HG03442 (cell line): Measurements from ENCODE around the gene ALPG.
"Not testable (repeated sequence)": the region's sequence is repeated elsewhere in the genome, so short reads cannot be mapped to it uniquely, and the experiment has no call there.

Experiments
- ATAC-seq: cut with Tn5 transposase; IDR thresholded peaks from one replicate; pipeline ENCODE4 v1.9.1; 2021; ENCODE audit warnings: mild to moderate bottlenecking, moderate library complexity; ENCODE audit not compliant: unreplicated experiment

The ALPG gene

DNA sequence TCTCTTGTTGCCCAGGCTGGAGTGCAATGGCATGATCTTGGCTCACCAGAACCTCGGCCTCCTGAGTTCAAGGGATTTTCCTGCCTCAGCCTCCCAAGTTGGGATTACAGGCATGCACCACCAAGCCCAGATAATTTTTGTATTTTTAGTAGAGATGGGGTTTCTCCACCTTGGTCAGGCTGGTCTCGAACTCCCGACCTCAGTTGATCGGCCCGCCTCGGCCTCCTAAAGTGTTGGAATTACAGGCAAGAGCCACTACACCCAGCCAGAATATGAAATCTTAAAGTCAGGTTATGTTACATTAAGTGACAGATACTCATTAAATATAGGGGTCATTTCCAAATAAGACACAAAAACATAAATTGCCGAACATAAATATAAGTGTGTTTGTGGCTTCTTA, 12.2 kb upstream of the ALPG start:
- not testable (repeated sequence) for ATAC-seq

DNA sequence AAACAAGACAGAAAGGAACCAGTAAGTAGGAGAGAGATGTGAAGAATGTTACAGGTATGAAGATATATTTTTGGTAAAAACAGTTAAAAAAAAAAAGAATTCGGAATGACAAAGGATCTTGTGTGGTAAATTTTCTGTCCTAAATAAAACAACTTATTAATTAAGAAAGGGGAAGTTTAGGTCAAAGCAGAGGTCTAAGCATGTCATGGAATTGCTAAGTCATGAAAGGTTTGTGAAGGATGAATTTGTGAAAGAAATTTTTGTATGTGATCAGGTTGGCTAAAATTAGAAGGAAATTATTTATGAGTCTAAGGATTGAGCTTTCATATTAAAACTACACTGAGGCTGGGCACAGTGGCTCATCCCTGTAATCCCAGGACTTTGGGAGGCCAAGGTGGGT, 11.1 kb upstream of the ALPG start:
- no peak for ATAC-seq

DNA sequence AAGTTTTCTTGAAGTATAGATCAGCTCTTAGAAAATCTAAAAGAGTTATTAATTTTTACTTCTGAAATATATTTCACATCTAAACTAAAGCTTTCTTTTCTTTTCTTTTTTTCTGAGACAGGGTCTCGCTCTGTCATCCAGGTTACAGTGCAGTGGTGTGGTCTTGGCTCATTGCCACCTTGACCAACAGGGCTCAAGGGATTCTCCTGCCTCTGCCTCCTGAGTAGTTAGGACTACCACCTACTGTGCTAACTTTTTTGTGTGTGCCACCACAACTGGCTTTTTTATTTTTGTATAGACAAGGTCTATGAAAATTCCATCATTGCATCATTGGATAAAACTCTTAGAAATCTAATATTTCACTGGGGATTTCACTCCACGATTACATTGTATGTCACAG, 10.0 kb upstream of the ALPG start:
- ATAC-seq = no peak

DNA sequence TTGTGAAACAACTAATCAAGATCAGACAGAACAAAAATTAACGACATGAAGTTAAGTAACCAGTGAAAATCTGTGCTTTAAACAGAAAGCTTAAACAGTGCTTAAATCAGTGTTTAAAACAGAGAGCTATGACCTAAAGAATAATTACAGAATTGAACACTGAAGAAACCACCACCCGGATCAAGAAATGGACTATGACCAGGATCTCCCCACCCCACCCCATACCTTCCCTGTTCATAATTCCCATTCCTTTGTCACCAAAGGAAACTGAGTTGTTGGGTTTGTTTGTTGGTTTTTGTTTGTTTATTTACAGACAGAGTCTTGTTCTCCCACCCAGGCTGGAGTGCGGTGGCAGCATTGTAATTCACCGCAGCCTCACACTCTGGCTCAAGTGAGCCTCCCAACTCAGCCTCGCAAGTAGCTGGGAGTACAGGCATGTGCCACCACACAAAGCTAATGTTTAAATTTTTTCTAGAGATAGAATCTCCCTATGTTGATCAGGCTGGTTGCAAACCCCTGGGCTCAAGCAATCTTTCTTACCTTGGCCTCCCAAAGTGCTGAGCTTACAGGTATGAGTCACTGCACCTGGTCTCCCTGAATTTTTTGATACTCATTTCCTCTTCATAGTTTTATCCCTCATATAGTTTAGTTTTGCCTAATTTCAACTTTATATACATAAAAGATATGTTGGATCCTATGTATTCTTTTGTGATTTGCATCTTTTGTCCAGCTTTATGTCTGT, 8.2 kb upstream of the ALPG start:
- ATAC-seq = no peak

DNA sequence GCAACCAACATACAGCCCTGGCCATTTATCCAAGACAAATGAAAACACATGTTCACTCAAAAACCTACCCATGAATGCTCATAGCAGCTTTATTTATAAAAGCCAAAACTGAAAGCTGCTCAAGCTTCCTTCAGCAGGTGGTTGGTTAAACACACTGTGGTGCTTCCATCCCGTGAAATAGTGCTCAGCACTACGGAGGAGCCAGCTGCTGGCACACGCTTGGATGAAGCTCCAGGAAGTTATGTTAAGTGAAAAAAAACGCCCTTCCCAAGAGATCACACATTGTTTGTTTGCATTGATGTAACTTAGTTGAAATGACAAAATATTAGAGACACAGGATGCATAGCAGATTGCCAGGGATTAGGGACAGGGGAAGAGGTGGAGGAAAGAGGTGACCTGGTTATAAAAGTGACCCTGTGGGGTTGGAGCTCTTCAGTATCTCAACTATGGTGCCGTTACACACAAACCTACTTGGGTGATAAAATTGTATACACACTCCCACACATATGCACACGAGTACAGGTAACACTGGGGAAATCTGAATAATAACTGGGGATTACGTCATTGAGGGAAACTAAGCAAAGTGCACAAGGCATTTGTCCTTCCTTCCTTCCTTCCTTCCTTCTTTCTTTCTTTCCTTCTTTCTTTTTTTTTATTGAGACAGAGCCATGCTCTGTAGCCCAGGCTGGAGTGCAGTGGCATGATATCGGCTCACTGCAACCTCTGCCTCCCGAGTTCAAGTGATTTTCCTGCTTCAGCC, 6.2 kb upstream of the ALPG start:
- no peak for ATAC-seq

DNA sequence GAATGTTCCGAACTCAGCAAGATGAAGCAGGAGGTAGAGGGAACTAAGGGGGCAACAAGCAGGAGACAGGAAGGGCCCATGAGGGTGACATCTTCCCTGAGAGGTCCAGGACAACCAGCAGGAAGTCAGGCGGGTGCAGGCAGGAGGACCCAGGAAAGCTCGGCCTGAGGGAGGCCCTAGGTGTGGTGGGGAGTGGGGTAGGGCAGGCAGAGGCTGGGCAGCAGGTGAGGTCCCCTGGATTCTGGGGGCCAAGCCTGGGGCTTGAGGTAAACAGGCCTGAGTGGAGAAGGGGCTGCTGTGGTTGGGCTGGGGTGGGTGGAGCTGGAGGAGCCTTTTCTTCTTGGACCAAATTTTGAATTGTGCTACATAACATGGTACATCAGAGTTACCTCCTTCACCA, 4.1 kb upstream of the ALPG start:
- ATAC-seq = no peak

DNA sequence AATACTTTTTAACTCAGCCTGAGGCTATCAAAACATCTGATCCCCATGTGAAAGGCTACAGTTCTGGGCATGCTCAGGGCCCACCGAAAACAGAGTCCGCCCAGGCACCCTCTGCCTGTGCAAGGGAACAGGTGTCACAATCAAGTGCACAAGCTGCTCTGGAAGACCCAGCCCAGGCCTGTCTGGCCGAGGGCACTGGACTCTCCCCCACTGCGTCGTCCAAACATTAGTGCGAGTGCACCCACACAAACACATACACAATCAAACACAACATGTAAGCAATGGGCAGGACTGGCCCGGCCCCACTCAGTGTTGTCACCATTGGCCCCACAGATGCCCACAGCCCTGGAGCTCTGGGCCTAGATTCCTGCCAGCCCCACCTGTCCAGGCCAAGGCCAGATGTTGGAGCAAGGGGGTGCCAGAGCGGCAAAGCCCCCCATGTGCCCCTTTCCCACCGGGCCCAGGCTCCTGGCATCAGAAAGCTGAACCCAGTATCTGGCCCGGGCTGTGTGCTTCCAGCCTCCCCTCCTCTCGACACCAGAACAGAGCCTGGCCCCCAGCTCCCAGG, 617 bp upstream of the ALPG start:
- ATAC-seq = no peak

DNA sequence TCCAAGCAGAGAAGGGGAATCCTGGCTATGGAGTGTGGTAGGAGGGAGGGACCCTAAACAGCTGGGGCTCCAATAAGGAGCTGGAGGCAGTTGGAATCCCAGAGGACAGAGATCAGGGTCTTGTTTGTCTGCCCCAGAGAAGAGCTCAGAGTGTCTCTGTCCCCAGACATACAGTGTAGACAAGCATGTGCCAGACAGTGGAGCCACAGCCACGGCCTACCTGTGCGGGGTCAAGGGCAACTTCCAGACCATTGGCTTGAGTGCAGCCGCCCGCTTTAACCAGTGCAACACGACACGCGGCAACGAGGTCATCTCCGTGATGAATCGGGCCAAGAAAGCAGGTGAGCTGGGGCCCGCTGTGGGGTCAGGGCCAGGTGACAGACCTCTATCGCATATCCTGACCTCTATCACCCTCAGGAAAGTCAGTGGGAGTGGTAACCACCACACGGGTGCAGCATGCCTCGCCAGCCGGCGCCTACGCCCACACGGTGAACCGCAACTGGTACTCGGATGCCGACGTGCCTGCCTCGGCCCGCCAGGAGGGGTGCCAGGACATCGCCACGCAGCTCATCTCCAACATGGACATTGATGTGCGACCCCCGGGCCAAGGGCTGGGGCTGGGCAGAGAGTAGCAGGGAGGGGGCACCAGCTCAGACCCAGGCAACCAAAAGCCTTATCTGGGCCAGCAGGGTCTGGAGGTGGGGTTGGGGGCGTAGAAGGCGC, 945 bp downstream of the ALPG start:
- ATAC-seq = not testable (repeated sequence)

DNA sequence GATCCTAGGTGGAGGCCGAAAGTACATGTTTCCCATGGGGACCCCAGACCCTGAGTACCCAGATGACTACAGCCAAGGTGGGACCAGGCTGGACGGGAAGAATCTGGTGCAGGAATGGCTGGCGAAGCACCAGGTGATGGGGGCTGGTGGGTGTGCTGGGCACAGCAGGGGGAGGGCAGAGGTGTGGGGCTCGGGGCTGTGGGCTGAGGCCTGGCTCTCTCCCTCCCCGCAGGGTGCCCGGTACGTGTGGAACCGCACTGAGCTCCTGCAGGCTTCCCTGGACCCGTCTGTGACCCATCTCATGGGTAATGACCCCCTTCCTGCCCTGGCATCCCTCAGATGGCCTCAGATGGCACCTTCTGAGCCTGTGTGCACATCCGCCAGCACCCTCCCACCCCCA, 1.6 kb downstream of the ALPG start:
- not testable (repeated sequence) for ATAC-seq

DNA sequence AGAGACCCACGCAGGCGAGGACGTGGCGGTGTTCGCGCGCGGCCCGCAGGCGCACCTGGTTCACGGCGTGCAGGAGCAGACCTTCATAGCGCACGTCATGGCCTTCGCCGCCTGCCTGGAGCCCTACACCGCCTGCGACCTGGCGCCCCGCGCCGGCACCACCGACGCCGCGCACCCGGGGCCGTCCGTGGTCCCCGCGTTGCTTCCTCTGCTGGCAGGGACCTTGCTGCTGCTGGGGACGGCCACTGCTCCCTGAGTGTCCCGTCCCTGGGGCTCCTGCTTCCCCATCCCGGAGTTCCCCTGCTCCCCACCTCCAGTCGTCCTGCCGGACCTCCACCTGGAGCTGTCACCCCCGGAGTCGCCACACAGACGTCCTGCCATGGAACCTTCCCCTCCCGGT, 3.0 kb downstream of the ALPG start:
- not testable (repeated sequence) for ATAC-seq

DNA sequence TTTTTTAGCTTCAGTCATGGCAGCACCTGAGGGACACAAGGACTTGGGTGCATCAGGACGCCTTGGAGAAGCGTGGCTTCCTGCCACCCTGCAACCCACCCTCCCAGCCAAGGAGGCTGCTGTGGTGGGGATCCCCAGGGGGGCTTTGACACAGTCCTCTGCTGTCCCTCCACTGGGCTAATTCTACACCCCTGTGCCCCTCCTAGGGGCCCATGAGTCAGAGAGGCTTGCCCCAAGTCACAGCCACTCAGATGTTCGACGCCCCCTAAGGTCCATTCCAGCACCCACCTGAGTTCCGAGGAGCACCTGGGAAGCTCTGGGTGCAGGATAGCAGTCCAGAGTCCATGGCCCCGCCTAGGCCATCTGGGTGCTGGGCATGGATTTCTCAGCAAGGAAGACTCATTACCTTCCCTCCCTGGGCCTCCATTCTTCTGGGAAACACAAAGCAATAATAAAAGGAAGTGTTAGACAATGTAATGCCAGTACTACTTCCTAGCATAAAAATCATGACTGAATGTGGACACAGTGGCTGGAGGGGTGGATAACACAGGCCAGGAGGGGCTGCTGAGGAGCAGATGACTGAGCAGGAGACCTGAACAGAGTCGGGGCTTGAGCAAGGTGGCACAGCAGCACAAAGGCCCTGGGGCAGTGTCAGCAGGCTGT, 3.7 kb downstream of the ALPG start:
- ATAC-seq = no peak

DNA sequence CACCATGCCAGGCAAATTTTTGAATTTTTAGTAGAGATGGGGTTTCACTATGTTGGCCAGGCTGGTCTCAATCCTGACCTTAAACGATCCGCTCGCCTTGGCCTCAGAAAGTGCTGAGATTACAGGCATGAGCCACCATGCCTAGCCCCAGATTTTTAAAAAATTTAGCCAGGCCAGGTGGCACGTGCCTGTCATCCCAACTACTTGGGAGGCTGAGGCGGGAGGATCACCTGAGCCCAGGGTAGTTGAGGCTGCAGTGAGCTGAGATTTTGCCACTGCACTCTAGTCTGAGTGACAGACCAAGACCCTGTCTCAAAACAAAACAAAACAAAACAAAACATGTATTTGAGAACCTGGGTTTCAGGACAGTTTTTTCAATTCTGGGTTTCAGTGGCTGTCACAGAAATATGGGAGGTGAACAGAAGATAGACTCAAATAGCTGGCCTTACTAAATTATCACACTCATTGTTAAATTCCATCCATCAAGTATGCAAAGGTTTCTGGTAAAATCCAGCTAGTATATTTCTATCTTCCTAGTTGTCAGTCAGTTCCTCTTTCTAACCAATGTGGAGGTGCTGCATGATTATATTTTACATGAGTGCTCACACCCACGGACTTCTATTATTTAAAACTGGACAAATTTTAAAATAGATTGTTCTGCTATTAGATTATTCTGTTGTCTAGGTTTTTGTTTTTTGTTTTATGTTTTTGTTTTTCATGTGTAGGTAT, 5.4 kb downstream of the ALPG start:
- ATAC-seq = no peak

DNA sequence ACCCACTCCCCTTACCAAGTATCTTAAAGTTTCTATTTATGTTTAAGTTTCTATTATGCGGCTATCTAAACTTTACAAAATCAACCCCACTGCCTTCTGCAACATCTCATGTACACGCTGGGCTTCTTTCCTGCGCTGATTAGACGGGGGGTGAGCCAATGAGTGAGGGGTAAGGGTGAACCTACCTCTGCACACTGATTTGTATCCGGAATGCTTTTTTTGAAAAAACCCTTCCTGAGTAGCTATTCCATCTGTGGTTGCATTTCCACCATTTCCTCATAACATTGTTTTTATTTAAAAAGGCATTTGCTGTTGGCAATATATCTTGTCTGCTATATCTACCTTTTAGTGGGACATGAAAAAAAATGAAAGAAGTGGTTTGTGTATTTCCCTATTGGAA, 6.3 kb downstream of the ALPG start:
- no peak for ATAC-seq

DNA sequence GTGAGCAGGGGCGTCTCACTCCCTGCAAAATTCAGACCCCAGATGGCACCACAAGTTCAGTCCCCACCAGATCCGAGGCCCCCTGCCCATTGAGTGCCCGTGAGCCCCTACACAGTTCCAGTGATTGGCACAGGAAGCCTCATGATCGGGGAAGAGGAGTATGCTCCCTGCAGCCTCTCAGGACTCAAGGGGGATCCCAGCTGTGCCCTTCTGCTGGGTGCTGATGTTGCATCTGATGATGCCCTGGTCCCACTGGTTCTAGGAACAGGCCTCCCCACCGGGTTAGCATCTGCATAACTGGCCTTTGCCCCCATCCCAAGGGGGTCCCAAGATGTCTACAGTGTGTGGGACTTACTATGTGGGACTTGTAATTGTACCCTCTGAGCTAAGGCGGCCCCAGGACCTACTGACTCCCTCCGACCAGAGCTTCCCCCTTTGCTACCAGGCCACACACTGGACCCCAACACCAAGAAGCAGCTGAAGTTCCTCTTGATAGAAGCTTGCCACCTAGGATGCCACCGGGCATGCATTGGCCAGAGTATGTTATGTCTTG, 8.6 kb downstream of the ALPG start:
- ATAC-seq = no peak

DNA sequence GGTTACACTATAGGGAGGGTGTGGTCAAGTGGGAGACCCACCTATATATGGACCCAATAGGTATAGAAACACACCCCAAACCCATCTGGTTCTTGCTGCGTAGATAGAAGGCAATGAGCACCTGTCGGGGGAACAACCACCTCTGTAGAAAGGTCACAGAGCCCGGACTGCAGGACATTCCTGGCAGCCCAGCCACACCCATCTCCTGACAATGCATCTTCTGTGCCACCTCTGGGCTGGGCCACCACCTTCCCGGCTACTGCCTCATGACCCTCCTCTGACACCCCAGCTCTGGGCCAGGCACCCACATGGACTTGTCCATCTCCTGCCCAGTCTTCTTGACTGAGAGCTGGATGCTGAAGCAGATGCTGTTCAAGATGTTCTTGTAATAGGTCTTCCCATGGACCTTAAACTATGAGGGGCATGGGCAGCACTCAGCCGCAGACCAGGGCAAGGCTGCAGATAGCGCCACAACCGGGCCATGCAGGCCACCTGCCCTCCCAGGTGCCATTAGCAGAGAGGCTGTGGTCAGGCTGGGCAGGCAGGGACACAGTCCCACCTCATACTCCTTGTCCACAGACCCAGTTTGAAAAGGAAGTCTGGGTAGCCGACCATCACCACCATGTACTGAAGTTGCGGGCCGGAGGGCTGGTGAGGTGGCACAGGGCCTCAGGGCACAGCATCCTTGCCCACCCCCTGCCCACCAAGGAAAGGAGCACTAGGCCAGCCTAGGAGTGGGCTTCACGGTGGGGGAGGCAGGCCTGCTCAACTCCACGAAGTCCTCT, 9.3 kb downstream of the ALPG start:
- ATAC-seq = no peak

DNA sequence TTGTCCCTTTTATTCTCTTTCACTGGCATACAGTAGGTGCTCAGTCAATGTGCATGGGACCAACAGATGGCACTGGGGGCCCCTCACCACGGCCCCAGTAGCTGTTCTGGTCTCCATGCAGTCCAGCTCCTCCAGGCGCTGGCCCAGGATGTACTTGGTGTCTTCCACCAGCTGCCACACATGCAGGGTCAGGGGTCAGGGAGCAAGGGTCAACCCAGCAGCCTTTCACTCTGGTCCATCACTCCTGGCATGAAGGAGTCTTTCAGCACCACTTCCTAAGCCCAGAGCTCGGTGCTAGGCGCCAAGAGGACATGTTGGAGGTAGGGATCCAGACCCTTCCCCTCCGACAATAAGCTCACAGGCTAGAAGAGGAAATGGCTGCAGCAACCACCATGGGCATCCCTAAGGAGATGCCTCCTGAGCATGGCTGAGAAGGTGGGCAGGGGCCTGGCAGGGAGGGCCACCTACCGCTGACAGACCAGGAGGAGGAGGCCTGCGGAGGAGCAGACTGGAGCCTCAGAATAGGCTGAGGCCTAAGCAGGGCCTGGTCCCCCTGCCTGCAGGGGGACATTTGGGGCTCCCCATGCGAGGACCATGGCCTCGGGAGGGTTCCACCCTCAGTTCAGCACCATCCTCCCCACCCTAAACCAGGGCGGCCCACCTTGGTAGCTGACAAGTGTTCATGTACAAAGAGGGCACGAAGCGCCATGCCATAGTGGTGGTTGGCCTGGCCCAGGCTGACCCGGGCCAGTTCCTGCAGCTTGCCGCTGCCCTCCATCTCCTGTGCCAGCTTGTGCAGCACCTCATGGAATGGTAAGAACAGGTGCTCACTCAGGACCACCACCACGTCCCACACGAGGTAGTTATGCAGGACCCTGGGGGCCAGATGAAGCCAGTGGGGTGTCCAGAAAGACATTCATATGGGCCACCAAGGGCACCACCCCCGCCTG, 10.2 kb downstream of the ALPG start:
- ATAC-seq = no peak

DNA sequence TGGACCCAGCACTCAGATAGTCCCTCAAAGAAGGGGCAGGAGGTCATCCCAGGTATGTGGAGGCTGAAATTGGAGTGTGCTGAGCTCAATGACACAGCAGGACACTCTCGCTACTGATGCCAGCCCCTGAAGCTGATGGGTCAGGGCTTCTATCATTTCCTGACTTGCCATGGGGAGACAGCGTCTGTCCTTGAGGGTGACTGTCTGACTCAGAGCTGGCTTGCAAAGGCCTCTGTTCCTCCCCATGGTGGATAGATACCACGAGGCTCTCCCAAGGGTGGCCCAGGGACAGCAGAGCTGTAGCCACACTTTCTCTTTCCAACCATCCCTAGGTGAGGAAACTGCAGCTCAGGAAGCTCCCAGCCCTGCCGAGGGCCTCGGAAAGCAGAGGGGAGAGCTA, 10.8 kb downstream of the ALPG start:
- ATAC-seq = no peak

DNA sequence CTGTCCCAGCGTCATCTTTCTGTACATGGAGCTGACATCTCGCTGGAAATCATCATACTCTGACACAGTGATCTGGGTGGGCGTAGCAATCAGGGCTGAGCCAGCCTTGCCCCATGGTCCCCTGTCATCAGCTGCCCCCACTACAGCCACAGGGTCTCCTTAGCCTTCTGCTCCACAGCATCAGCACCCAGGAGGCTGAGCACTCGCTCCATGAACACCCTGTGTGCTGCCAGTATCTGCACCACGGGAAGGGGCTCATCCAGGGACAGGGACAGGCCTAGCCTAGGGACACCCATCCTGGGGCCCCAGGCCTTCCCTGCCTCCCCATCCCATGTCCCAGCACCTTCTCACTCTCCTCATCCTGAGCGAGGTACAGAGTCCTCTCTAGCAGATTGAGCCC, 11.4 kb downstream of the ALPG start:
- ATAC-seq = no peak
